Airway epithelial cell (primary cell): ENCODE measurements around the gene EFCAB13. TPM values are rescaled to one million over a fixed set of nuclear protein-coding genes. Genes with fewer than 3 reads are reported as not detected.

ENCODE experiments used
- total RNA-seq: library from RNA; depleted of rRNA; stranded (reverse); fragments of >200 nt; gene quantifications from 2 replicates; pipeline ENCODE4 v1.2.3, GENCODE V29; 2015

EFCAB13 gene, protein sequence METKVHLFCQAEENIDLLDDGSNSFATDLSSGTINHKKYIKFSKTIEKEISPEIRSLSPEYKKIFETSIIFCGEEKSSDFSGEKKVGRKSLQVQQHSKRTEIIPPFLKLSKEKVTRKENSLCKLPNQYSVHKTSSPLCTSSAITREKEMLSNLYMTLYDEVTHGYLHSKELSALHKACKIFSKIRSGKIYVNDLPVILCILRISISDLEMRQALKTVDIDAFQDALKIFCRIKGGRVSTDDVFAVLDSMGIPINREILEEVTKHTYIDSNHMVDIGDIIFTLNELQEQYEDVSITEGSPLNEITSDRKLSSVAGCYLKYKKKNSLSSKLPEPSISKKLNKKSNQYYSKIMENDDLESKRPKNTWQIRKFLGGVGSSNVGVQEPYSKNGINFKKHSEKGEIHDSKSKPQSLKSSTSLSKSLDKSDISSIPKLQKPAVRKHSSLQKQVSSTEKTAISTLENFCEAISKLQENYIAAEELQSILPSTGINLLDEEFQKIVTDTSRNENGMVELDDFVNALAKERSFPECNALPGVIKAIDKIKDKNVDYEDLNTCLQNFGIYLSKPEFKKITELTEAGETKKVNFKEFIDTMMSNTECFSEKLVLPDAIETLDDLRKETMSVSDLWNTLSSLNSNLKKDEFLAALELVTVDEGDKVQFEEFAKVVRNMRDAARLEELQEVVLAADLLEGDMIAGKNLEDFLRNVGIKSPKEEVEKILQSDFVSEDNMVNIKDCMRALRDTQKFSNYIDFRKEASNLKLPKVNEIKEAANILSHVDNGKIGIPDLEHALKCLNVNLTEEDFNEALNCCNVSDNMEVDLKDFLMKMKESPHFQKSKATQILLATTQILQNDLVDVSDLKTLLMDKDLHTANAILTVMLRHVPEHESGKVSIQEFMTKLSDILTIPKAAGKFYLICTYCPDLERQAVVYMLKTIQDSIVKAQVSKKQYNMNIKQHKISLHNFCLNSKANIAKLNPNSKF
- 0.56 TPM in 1 of 2 replicates, not detected in the other for total RNA-seq

DNA sequence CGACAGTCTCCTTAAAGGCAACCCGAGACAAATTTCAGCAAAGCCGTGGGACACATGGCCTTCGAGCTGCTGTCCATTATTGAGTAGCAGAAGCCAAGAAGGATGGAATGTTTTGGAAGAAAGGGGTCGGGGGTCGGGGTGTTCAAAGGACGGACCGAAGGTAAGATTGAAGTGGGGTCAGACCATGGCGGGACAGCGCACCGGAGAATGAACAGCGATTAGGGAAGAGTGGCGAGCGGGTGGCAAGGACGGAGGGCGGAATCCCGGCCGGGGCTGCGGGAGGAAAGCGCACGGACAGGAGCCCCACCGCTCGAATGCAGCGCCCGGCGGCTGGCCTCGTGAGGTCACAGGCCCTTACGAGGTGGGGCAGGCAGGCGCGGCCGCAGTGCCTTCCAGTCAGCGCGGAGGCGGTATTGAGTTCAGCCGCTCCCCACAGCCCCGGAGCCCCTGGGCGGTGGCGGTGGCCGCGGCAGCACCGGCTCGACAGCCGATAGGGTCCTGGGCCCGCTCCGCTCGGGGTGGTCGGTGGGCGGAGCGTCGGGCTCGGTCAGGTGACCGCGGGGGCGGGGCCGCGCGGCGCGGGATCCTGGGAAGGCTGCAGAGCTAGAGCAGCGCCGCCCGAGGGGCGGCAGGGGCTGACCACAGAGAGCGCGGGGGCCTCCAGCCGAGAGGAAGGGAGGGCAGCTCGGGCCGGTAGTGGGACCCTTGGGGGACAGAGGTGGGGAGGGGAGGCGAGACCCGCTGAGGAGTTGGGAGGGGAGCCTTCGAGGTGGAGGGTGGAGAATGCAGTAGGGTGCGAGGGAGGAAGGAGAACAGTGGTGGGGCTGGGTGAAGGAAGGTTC is at the start of gene EFCAB13:
Gene EFCAB13 (plus strand): TSS at position 574 of the 842 bp plus-strand sequence. CDS start 4,399 bp downstream, outside the sequence.

Other genes starting within 250 kb of the EFCAB13 start
- 45.1 and 54.0 TPM in 2 replicates for gene CDC27, start 134.7 kb upstream of the EFCAB13 start, total RNA-seq
- gene MYL4, start 114.6 kb upstream of the EFCAB13 start, total RNA-seq, result not detected in 2 replicates
- gene ITGB3, start 70.1 kb upstream of the EFCAB13 start, total RNA-seq, result 0.85 and 0.88 TPM in 2 replicates
- gene NPEPPS, start 207.2 kb downstream of the EFCAB13 start, total RNA-seq, result 47.2 and 50.2 TPM in 2 replicates